ENCODE measurements around the gene RIMS1. TPM values are rescaled to one million over a fixed set of nuclear protein-coding genes. Genes with fewer than 3 reads are reported as not detected.

Gene RIMS1
- total RNA-seq, 4 donors from 2014 or later, result 0.13 to 16.8 (median 1.2) TPM

DNA sequence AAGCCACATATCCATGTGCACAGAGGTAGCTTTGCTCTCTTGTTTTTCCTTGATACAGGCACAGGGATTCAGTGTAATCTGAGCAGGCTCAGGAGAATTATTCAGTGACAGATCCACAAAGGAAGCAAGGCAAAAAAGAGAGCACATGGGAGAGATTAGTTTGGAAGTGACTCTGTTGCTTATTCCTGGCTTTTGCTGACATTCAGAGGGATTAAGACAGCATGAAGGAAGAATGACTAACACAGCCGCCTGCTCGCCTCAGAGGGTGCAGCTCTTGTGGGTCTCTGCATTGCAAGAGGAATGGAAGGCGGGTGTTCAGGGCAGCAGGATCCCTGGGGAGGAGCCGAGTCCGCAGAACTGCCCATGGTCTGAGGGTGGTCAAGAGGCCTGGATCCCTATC lies 532.1 kb downstream of the RIMS1 start:
- intact Hi-C loops (cut with DNase I), result loop anchor here (10.0 kb wide), 1 partner anchor 716 kb away; no protein-coding TSS in a partner anchor
- peaks cover 0 to 9% (median 0%) of the 10 kb centered on the region in 3 donors for H3K4me1 ChIP-seq
- no peaks in the 10 kb centered on the region for H3K9me3 ChIP-seq
- no peak for DNase-seq
- H3K27ac ChIP-seq, result no peak overlapping the region
- H3K36me3 ChIP-seq, result no peaks in the 10 kb centered on the region
- 25 to 48% methylated on average over 4 to 5 of the region's 5 CpGs for WGBS, 2 donors
- no peak overlapping the region for H3K4me3 ChIP-seq
- TF ChIP-seq, protein P1, sequence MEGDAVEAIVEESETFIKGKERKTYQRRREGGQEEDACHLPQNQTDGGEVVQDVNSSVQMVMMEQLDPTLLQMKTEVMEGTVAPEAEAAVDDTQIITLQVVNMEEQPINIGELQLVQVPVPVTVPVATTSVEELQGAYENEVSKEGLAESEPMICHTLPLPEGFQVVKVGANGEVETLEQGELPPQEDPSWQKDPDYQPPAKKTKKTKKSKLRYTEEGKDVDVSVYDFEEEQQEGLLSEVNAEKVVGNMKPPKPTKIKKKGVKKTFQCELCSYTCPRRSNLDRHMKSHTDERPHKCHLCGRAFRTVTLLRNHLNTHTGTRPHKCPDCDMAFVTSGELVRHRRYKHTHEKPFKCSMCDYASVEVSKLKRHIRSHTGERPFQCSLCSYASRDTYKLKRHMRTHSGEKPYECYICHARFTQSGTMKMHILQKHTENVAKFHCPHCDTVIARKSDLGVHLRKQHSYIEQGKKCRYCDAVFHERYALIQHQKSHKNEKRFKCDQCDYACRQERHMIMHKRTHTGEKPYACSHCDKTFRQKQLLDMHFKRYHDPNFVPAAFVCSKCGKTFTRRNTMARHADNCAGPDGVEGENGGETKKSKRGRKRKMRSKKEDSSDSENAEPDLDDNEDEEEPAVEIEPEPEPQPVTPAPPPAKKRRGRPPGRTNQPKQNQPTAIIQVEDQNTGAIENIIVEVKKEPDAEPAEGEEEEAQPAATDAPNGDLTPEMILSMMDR (IDR thresholded peaks at IDR 0.05), result no peak
- no peak for TF ChIP-seq POLR2A (IDR thresholded peaks at IDR 0.05)
- H3K27me3 ChIP-seq, result peaks cover 0 to 56% (median 0%) of the 10 kb centered on the region in 4 donors

DNA sequence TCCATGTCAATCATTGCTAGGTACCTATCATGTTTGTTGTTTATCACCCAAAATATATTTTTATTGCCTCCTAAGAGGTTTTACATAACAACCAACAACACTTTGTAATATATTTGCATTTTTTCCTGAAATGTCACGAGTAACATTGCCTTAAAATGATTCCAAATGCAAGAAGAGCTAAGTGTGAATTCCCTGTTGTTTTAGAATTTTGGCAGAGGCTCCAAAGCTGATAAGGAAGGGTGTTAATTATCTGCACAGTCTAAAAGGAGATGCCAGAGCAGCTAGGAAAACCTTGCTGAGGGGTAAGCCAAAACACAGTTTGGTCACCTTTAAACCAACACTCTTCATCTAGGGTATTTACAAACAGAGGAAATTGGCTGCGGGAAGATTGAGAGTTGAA lies 533.6 kb downstream of the RIMS1 start:
- H3K27me3 ChIP-seq, result peaks cover 0 to 41% (median 0%) of the 10 kb centered on the region in 4 donors
- TF ChIP-seq POLR2A (IDR thresholded peaks at IDR 0.05), result no peak
- TF ChIP-seq, protein P1 (IDR thresholded peaks at IDR 0.05), result no peak
- 68 to 84% methylated on average over 2 of the region's 2 CpGs for WGBS, 2 donors
- H3K9me3 ChIP-seq, result no peaks in the 10 kb centered on the region
- no peak overlapping the region for H3K27ac ChIP-seq
- H3K4me3 ChIP-seq, result no peak overlapping the region
- intact Hi-C loops (cut with DNase I), result loop anchor here (10.0 kb wide), 1 partner anchor 715 kb away; no protein-coding TSS in a partner anchor
- peaks cover 0 to 9% (median 0%) of the 10 kb centered on the region in 3 donors for H3K4me1 ChIP-seq
- no peak for DNase-seq
- no peaks in the 10 kb centered on the region for H3K36me3 ChIP-seq

DNA sequence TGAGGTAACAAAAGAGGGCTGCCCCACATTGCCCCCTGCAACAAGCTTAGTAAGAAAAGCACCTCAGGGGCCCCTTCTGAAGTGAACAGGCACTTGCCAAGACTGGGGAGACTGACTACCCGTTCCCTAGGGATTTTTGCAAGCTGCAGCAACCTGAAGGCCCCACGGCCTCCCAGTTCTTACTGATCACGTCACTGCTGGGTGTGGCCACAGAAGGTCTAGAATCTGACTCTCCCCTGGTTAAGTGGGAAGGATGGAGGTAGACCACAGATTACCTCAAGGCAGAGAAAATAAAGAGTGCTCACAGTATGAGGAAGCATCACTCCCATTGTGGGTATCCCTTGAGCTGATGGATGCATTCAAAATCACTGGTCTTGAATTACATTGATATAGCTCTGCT lies 534.1 kb downstream of the RIMS1 start:
- Histone ChIP-seq H3K27me3 (peaks cover 0 to 37% (median 0%) of the 10 kb centered on the region in 4 donors), H3K27ac (no peak overlapping the region), H3K9me3 (no peaks in the 10 kb centered on the region), H3K4me1 (peaks cover 0 to 9% (median 0%) of the 10 kb centered on the region in 3 donors), H3K36me3 (no peaks in the 10 kb centered on the region), H3K4me3 (no peak overlapping the region)
- TF ChIP-seq, protein P1 (IDR thresholded peaks at IDR 0.05), result no peak
- no peak for TF ChIP-seq POLR2A (IDR thresholded peaks at IDR 0.05)
- intact Hi-C loops (cut with DNase I), result no loop called here
- no CpG with 5 or more reads among the region's 3 CpGs for WGBS, 2 donors
- DNase-seq, result no peak

DNA sequence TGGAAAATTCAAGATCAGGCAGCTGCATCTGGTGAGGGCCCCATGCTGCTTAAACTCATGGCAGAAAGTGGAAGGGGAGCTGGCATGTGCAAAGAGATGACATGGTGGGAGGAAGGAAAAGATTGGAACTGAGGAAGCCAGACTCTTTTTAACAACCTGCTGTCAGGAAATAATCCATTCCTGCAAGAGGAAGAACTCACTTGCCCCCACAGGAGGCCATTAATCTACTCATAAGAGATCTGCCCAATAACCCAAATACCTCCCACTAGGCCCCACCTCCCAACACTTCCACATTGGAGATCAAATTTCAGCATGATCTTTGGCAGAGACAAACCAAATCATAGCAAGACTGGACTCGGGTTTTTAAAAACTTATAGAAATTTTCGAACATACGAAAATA lies 535.0 kb downstream of the RIMS1 start:
- Histone ChIP-seq H3K27me3 (peaks cover 0 to 29% (median 0%) of the 10 kb centered on the region in 4 donors), H3K4me3 (no peak overlapping the region), H3K27ac (no peak overlapping the region), H3K9me3 (no peaks in the 10 kb centered on the region), H3K36me3 (no peaks in the 10 kb centered on the region), H3K4me1 (peaks cover 0 to 9% (median 0%) of the 10 kb centered on the region in 3 donors)
- WGBS, 2 donors, result 83 to 89% methylated on average over 3 of the region's 3 CpGs
- intact Hi-C loops (cut with DNase I), result no loop called here
- no peak for DNase-seq
- no peak for TF ChIP-seq POLR2A (IDR thresholded peaks at IDR 0.05)
- TF ChIP-seq, protein P1 (IDR thresholded peaks at IDR 0.05), result no peak

GRCh38 chr6:72422171-72422570 lies 535.8 kb downstream of the RIMS1 start:
- no peaks in the 10 kb centered on the region for H3K36me3 ChIP-seq
- TF ChIP-seq POLR2A (IDR thresholded peaks at IDR 0.05), result no peak
- TF ChIP-seq, protein P1 (IDR thresholded peaks at IDR 0.05), result no peak
- WGBS, 2 donors, result 57 to 75% methylated on average over 1 of the region's 1 CpG
- peaks cover 0 to 21% (median 0%) of the 10 kb centered on the region in 4 donors for H3K27me3 ChIP-seq
- no peak overlapping the region for H3K27ac ChIP-seq
- no peaks in the 10 kb centered on the region for H3K9me3 ChIP-seq
- no peak overlapping the region for H3K4me3 ChIP-seq
- peaks cover 0 to 9% (median 0%) of the 10 kb centered on the region in 3 donors for H3K4me1 ChIP-seq
- intact Hi-C loops (cut with DNase I), result no loop called here
- DNase-seq, result no peak

Data from esophagus squamous epithelium (tissue), 5 donors.